Islet precursor cell (in vitro differentiated cells): ENCODE measurements around the gene ZBTB8A.
"Not testable (repeated sequence)": the region's sequence is repeated elsewhere in the genome, so short reads cannot be mapped to it uniquely, and the experiment has no call there.

Experiments used
- DNase-seq: peaks from one replicate; pipeline ENCODE4 v3.0.0-alpha.2; 2018

Gene ZBTB8A

GRCh38 chr1:32622806-32623681 lies 83.8 kb downstream of the ZBTB8A start:
- DNase-seq: no peak

- DNase-seq: no peak
These were observed 84.5 kb downstream of the ZBTB8A start for GRCh38 chr1:32623775-32624174.

- no peak for DNase-seq
These were observed 86.9 kb downstream of the ZBTB8A start for GRCh38 chr1:32626176-32626575.

GRCh38 chr1:32627596-32628162 lies 88.5 kb downstream of the ZBTB8A start:
- DNase-seq: no peak

- not testable (repeated sequence) for DNase-seq
These were observed 90.9 kb downstream of the ZBTB8A start for GRCh38 chr1:32630173-32630572.

GRCh38 chr1:32632829-32633228 lies 93.6 kb downstream of the ZBTB8A start:
- no peak for DNase-seq

- peak; percentile 73 for DNase-seq
These were observed 96.5 kb downstream of the ZBTB8A start for GRCh38 chr1:32635508-32636277.

GRCh38 chr1:32636914-32637645 lies 97.9 kb downstream of the ZBTB8A start:
- DNase-seq: no peak

GRCh38 chr1:32639489-32640075 lies 100.4 kb downstream of the ZBTB8A start:
- no peak for DNase-seq

GRCh38 chr1:32642292-32642827 lies 103.1 kb downstream of the ZBTB8A start:
- DNase-seq: not testable (repeated sequence)

- DNase-seq: no peak
These were observed 105.2 kb downstream of the ZBTB8A start for GRCh38 chr1:32644426-32644825.

GRCh38 chr1:32647308-32648134 lies 108.3 kb downstream of the ZBTB8A start:
- no peak for DNase-seq

- DNase-seq: peak; percentile 94
These were observed 111.1 kb downstream of the ZBTB8A start, which contains the start of gene ZBTB8OS for GRCh38 chr1:32650248-32650751. TSS of gene ZBTB8OS (minus strand) at chr1:32650550. CDS start at chr1:32650529, 21 bp downstream.

GRCh38 chr1:32650752-32651460 lies 111.7 kb downstream of the ZBTB8A start, which contains the start of gene RBBP4:
TSS of gene RBBP4 (plus strand) at chr1:32651208. CDS start at chr1:32651307, 99 bp downstream.
- peak; percentile 98 for DNase-seq

- DNase-seq: no peak
These were observed 112.3 kb downstream of the ZBTB8A start for GRCh38 chr1:32651461-32652073.

- DNase-seq: no peak
These were observed 113.2 kb downstream of the ZBTB8A start for GRCh38 chr1:32652244-32652962.
